ENCODE measurements around the gene SDK1.
A peak's percentile ranks its signal among the peaks of the same experiment; 100 is the strongest.

Gene SDK1

GRCh38 chr7:4151926-4152549, 851.0 kb downstream of the SDK1 start:
- Histone ChIP-seq H2BK5ac (ENCODE audit: low read depth, low read length, poor library complexity, severe bottlenecking) (no peak overlapping the region), H2BK15ac (ENCODE audit: low read depth, poor library complexity, severe bottlenecking) (no peak overlapping the region), H3K27ac (ENCODE audit: low read length, poor library complexity, severe bottlenecking) (no peak overlapping the region), H3K18ac (ENCODE audit: low read depth in 1 of 2, low read length in 2 of 2) (no peak overlapping the region), H3K79me1 (replicated peaks; ENCODE audit: low read length, poor library complexity, severe bottlenecking) (no peaks in the 10 kb centered on the region), H3K36me3 (ENCODE audit: control insufficient read depth in 1 of 2, insufficient read depth in 2 of 2, low read depth in 1 of 2, low read length in 2 of 2) (peaks cover 0 to 18% of the 10 kb centered on the region in 2 experiments), H3K4me2 (ENCODE audit: low read length, poor library complexity, severe bottlenecking) (no peak overlapping the region), H2BK120ac (ENCODE audit: low read depth, low read length) (no peak overlapping the region), H2BK12ac (ENCODE audit: low read length in 2 of 2) (no peak overlapping the region), H4K8ac (ENCODE audit: low read length) (no peak overlapping the region), H3K4ac (ENCODE audit: low read depth in 1 of 2, low read length in 2 of 2) (no peak overlapping the region), H3K27me3 (ENCODE audit: control insufficient read depth in 1 of 2, insufficient read depth in 1 of 2, low read length in 2 of 2) (no peaks in the 10 kb centered on the region), H3K4me1 (ENCODE audit: control insufficient read depth, insufficient read depth, low read depth, low read length) (no peaks in the 10 kb centered on the region), H2AFZ (ENCODE audit: low read depth, low read length) (no peak overlapping the region), H2AK5ac (ENCODE audit: low read length, severe bottlenecking) (no peak overlapping the region), H3K9me3 (ENCODE audit: control insufficient read depth, low read length) (no peaks in the 10 kb centered on the region), H3K14ac (ENCODE audit: low read length in 2 of 2) (no peak overlapping the region), H4K91ac (ENCODE audit: low read length) (no peak overlapping the region), H3K4me3 (ENCODE audit: insufficient read depth in 1 of 2, low read depth in 1 of 2, low read length in 2 of 2) (no peak overlapping the region), H3K23ac (ENCODE audit: low read length in 2 of 2) (no peak overlapping the region), H3K9ac (ENCODE audit: low read length) (no peak overlapping the region)
- 82% methylated on average over 13 of the region's 13 CpGs for WGBS
- no peak for DNase-seq

DNA sequence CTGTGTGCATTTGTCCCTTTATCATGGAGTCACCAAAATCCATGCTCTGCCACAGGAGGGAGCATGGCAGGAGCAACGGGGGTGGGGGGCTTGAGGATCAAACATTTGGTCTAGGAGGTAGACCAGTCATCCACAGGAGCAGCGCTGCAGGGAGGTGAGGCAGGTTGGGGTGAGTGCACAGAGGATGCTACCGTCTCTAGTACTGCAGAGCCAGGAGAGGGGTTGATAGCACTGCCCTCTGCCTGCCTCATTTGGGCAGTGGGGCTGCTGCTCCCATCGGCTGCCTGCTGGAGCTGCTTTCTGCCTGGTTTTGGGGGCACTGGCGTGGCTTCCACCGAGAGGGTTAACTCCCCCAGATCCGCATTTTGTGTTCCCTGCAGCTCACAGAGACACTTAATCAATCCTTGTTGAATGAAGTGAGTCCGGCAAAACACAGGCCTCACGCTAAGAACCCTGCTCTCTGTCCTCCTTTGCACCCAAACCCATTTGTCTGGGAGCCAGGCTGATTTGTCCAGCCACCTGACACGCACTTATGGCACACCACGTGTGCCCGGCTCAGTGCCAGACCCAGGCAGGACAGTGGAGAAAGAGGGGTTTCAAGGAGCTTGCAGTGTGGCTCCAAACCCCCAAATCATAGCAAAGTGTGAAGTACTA, 854.0 kb downstream of the SDK1 start:
- no peak overlapping the region for H2BK5ac ChIP-seq (ENCODE audit: low read depth, low read length, poor library complexity, severe bottlenecking)
- no peak overlapping the region for H3K27ac ChIP-seq (ENCODE audit: low read length, poor library complexity, severe bottlenecking)
- no peaks in the 10 kb centered on the region for H3K9me3 ChIP-seq (ENCODE audit: control insufficient read depth, low read length)
- H4K8ac ChIP-seq (ENCODE audit: low read length): no peak overlapping the region
- DNase-seq: no peak
- H3K14ac ChIP-seq (ENCODE audit: low read length in 2 of 2): peak overlapping the region in 1 of 2 experiments; percentile 61
- no peak overlapping the region for H2BK15ac ChIP-seq (ENCODE audit: low read depth, poor library complexity, severe bottlenecking)
- H3K36me3 ChIP-seq (ENCODE audit: control insufficient read depth in 1 of 2, insufficient read depth in 2 of 2, low read depth in 1 of 2, low read length in 2 of 2): peaks cover 0 to 3% of the 10 kb centered on the region in 2 experiments
- no peak overlapping the region for H2BK120ac ChIP-seq (ENCODE audit: low read depth, low read length)
- no peak overlapping the region for H3K4me2 ChIP-seq (ENCODE audit: low read length, poor library complexity, severe bottlenecking)
- H3K79me1 ChIP-seq (replicated peaks; ENCODE audit: low read length, poor library complexity, severe bottlenecking): no peaks in the 10 kb centered on the region
- H4K91ac ChIP-seq (ENCODE audit: low read length): no peak overlapping the region
- no peak overlapping the region for H3K9ac ChIP-seq (ENCODE audit: low read length)
- H3K4me3 ChIP-seq (ENCODE audit: insufficient read depth in 1 of 2, low read depth in 1 of 2, low read length in 2 of 2): no peak overlapping the region
- H2BK12ac ChIP-seq (ENCODE audit: low read length in 2 of 2): no peak overlapping the region
- peaks cover 4% of the 10 kb centered on the region for H3K4me1 ChIP-seq (ENCODE audit: control insufficient read depth, insufficient read depth, low read depth, low read length)
- no peak overlapping the region for H3K23ac ChIP-seq (ENCODE audit: low read length in 2 of 2)
- no peak overlapping the region for H3K18ac ChIP-seq (ENCODE audit: low read depth in 1 of 2, low read length in 2 of 2)
- no peaks in the 10 kb centered on the region for H3K27me3 ChIP-seq (ENCODE audit: control insufficient read depth in 1 of 2, insufficient read depth in 1 of 2, low read length in 2 of 2)
- H3K4ac ChIP-seq (ENCODE audit: low read depth in 1 of 2, low read length in 2 of 2): no peak overlapping the region
- H2AK5ac ChIP-seq (ENCODE audit: low read length, severe bottlenecking): no peak overlapping the region
- WGBS: 75% methylated on average over 12 of the region's 12 CpGs
- H2AFZ ChIP-seq (ENCODE audit: low read depth, low read length): no peak overlapping the region

DNA sequence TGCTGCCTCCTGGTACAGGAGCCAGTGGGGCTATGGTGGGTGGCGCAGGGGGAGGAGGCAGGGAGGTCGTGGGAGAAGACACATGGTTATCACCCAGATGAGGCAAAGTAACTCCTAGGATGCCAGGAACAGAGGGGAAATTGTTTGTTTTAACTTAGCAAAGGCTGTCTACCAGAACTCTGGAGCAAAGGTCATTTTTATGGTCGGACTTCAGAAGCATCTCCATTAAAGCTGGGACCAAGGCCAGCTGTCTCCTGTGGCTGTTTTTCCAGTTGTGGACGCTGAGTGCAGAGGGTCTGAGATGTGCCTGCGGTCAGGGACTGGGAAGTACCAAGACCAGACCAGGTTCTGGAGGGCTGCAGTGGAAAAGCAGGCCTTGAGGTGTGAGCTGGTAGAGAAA, 855.1 kb downstream of the SDK1 start:
- Histone ChIP-seq H2BK12ac (ENCODE audit: low read length in 2 of 2) (no peak overlapping the region), H3K4me1 (ENCODE audit: control insufficient read depth, insufficient read depth, low read depth, low read length) (peaks cover 4% of the 10 kb centered on the region), H3K4me3 (ENCODE audit: insufficient read depth in 1 of 2, low read depth in 1 of 2, low read length in 2 of 2) (no peak overlapping the region), H3K18ac (ENCODE audit: low read depth in 1 of 2, low read length in 2 of 2) (no peak overlapping the region), H4K91ac (ENCODE audit: low read length) (no peak overlapping the region), H3K36me3 (ENCODE audit: control insufficient read depth in 1 of 2, insufficient read depth in 2 of 2, low read depth in 1 of 2, low read length in 2 of 2) (peaks cover 0 to under 1% of the 10 kb centered on the region in 2 experiments), H3K27me3 (ENCODE audit: control insufficient read depth in 1 of 2, insufficient read depth in 1 of 2, low read length in 2 of 2) (no peaks in the 10 kb centered on the region), H3K9ac (ENCODE audit: low read length) (no peak overlapping the region), H3K23ac (ENCODE audit: low read length in 2 of 2) (no peak overlapping the region), H2AK5ac (ENCODE audit: low read length, severe bottlenecking) (no peak overlapping the region), H3K9me3 (ENCODE audit: control insufficient read depth, low read length) (no peaks in the 10 kb centered on the region), H2BK15ac (ENCODE audit: low read depth, poor library complexity, severe bottlenecking) (no peak overlapping the region), H3K14ac (ENCODE audit: low read length in 2 of 2) (no peak overlapping the region), H3K79me1 (replicated peaks; ENCODE audit: low read length, poor library complexity, severe bottlenecking) (no peaks in the 10 kb centered on the region), H2BK120ac (ENCODE audit: low read depth, low read length) (no peak overlapping the region), H4K8ac (ENCODE audit: low read length) (no peak overlapping the region), H2BK5ac (ENCODE audit: low read depth, low read length, poor library complexity, severe bottlenecking) (no peak overlapping the region), H3K4ac (ENCODE audit: low read depth in 1 of 2, low read length in 2 of 2) (no peak overlapping the region), H3K4me2 (ENCODE audit: low read length, poor library complexity, severe bottlenecking) (no peak overlapping the region), H3K27ac (ENCODE audit: low read length, poor library complexity, severe bottlenecking) (no peak overlapping the region), H2AFZ (ENCODE audit: low read depth, low read length) (no peak overlapping the region)
- DNase-seq: no peak
- WGBS: 49% methylated on average over 5 of the region's 5 CpGs

DNA sequence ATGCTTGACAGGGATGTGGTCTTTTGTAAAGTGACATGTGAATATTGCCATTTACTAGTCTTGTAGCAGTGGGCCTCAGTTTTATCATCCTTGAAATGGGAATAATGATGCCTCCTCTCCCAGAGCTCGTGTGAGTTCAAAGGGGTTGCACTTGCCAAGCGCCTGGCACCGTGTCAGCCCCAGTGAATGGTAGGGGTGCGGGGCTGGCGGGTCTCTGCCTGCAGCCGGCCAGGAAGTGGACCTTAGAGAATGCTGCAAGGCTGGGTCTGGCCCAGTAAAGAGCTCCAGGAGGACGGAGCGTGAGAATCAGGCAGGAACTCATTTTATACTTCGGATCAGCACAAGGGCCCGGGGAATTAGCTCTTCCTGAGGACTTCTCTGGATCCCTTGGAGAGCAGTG, 856.6 kb downstream of the SDK1 start:
- Histone ChIP-seq H3K23ac (ENCODE audit: low read length in 2 of 2) (no peak overlapping the region), H2AFZ (ENCODE audit: low read depth, low read length) (no peak overlapping the region), H3K9ac (ENCODE audit: low read length) (no peak overlapping the region), H3K4me3 (ENCODE audit: insufficient read depth in 1 of 2, low read depth in 1 of 2, low read length in 2 of 2) (no peak overlapping the region), H3K14ac (ENCODE audit: low read length in 2 of 2) (no peak overlapping the region), H2AK5ac (ENCODE audit: low read length, severe bottlenecking) (no peak overlapping the region), H4K8ac (ENCODE audit: low read length) (no peak overlapping the region), H3K4me1 (ENCODE audit: control insufficient read depth, insufficient read depth, low read depth, low read length) (peaks cover 4% of the 10 kb centered on the region), H3K18ac (ENCODE audit: low read depth in 1 of 2, low read length in 2 of 2) (no peak overlapping the region), H4K91ac (ENCODE audit: low read length) (no peak overlapping the region), H3K36me3 (ENCODE audit: control insufficient read depth in 1 of 2, insufficient read depth in 2 of 2, low read depth in 1 of 2, low read length in 2 of 2) (peaks cover 0 to 5% of the 10 kb centered on the region in 2 experiments), H3K79me1 (replicated peaks; ENCODE audit: low read length, poor library complexity, severe bottlenecking) (no peaks in the 10 kb centered on the region), H3K4me2 (ENCODE audit: low read length, poor library complexity, severe bottlenecking) (no peak overlapping the region), H3K9me3 (ENCODE audit: control insufficient read depth, low read length) (no peaks in the 10 kb centered on the region), H2BK120ac (ENCODE audit: low read depth, low read length) (no peak overlapping the region), H2BK12ac (ENCODE audit: low read length in 2 of 2) (no peak overlapping the region), H3K27ac (ENCODE audit: low read length, poor library complexity, severe bottlenecking) (no peak overlapping the region), H3K4ac (ENCODE audit: low read depth in 1 of 2, low read length in 2 of 2) (no peak overlapping the region), H2BK5ac (ENCODE audit: low read depth, low read length, poor library complexity, severe bottlenecking) (no peak overlapping the region), H3K27me3 (ENCODE audit: control insufficient read depth in 1 of 2, insufficient read depth in 1 of 2, low read length in 2 of 2) (no peaks in the 10 kb centered on the region), H2BK15ac (ENCODE audit: low read depth, poor library complexity, severe bottlenecking) (no peak overlapping the region)
- WGBS: 88% methylated on average over 10 of the region's 10 CpGs
- no peak for DNase-seq

Data from mesenchymal stem cell (in vitro differentiated cells and primary cell).